WERI-Rb-1 (cell line): ENCODE data around the gene TJP3.

Experiments
- DNase-seq: peaks from one replicate; pipeline ENCODE4 v3.0.0-alpha.2; 2020
- H3K27ac ChIP-seq: fragments of 250-450 bp; sonication (Bioruptor Pico); 2 replicates; pipeline ENCODE4 v1.5.1; 2020; ENCODE audit warnings: mild to moderate bottlenecking, moderate library complexity
- H3K27me3 ChIP-seq: fragments of 250-450 bp; sonication (Bioruptor Pico); 2 replicates; pipeline ENCODE4 v1.5.1; 2021; ENCODE audit warnings: mild to moderate bottlenecking, low read depth, moderate library complexity; ENCODE audit not compliant: insufficient read depth, severe bottlenecking
- H3K36me3 ChIP-seq: fragments of 250-450 bp; sonication (Bioruptor Pico); 2 replicates; pipeline ENCODE4 v1.5.1; 2020; ENCODE audit warnings: mild to moderate bottlenecking, moderate library complexity
- H3K4me3 ChIP-seq: 2 replicates; pipeline ENCODE4 v1.5.1; 2011; ENCODE audit warnings: low read depth, mild to moderate bottlenecking, control low read depth, low read length
- H3K9me3 ChIP-seq: fragments of 250-450 bp; sonication (Bioruptor Pico); 2 replicates; pipeline ENCODE4 v1.5.1; 2021; ENCODE audit warnings: mild to moderate bottlenecking, moderate library complexity; ENCODE audit not compliant: severe bottlenecking
- TF ChIP-seq, protein P1 (sequence below): IDR thresholded peaks from 2 replicates; pipeline ENCODE4 v1.5.1; 2011; ENCODE audit warnings: low read depth, mild to moderate bottlenecking, control low read depth, inconsistent platforms, low read length

The TJP3 gene

DNA sequence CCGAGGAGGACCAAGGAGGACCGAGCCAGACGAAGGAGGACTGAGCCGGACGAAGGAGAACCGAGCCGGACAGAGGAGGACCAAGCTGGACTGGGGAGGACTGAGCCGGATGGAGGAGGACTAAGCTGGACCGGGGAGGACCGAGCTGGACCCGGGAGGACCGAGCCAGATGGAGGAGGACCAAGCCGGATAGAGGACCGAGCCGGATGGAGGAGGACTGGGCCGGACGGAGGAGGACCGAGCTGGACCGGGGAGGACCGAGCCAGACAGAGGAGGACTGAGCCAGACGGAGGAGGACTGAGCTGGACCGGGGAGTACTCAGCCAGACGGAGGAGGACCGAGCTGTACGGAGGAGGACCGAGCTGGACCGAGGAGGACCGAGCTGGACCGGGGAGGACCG is 11.1 kb upstream of the TJP3 start:
- TF ChIP-seq, protein P1, sequence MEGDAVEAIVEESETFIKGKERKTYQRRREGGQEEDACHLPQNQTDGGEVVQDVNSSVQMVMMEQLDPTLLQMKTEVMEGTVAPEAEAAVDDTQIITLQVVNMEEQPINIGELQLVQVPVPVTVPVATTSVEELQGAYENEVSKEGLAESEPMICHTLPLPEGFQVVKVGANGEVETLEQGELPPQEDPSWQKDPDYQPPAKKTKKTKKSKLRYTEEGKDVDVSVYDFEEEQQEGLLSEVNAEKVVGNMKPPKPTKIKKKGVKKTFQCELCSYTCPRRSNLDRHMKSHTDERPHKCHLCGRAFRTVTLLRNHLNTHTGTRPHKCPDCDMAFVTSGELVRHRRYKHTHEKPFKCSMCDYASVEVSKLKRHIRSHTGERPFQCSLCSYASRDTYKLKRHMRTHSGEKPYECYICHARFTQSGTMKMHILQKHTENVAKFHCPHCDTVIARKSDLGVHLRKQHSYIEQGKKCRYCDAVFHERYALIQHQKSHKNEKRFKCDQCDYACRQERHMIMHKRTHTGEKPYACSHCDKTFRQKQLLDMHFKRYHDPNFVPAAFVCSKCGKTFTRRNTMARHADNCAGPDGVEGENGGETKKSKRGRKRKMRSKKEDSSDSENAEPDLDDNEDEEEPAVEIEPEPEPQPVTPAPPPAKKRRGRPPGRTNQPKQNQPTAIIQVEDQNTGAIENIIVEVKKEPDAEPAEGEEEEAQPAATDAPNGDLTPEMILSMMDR = no peak
- Histone ChIP-seq H3K27ac (no peak overlapping the region), H3K27me3 (no peaks in the 10 kb centered on the region), H3K4me3 (no peak overlapping the region), H3K9me3 (no peaks in the 10 kb centered on the region), H3K36me3 (peaks cover 41% of the 10 kb centered on the region)
- DNase-seq = no peak

DNA sequence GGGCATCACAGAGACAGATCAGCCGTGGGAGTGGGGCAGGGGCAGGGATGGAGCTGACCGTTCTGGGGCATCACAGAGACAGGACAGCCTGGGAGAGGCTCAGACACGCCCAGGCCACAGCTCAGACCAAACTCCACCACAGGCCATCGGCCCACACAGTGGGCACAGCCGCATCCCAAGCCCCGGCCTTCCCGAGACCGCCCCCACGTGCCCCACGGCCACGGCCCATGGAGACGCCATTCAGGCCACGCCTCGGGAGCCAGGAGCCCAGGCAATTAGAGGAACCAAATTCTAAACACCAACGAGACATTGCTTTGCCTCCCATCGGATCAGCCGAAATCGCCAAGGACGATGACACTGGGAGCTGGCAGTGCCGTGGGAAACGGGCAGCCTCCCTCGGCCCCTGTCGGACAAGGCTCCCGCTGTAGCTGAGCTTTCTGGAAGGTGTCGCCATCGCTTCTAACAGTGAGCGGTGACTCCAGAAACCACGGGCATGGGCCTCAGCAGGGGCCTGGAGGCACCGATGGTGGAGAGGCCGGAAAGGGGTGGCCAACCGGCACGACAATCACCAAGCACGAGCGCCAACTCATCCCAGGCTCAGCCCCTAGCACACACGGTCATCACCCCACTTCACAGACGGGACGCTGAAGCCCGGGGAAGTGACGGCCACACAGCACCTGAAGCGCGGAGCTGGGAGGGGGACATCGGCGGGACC is 10.4 kb upstream of the TJP3 start:
- Histone ChIP-seq H3K36me3 (peaks cover 37% of the 10 kb centered on the region), H3K4me3 (no peak overlapping the region), H3K9me3 (no peaks in the 10 kb centered on the region), H3K27ac (peak overlapping the region; percentile 58), H3K27me3 (no peaks in the 10 kb centered on the region)
- TF ChIP-seq, protein P1 = no peak
- DNase-seq = no peak

GRCh38 chr19:3698386-3698950 is 9.7 kb upstream of the TJP3 start:
- peaks cover 34% of the 10 kb centered on the region for H3K36me3 ChIP-seq
- DNase-seq = no peak
- no peaks in the 10 kb centered on the region for H3K9me3 ChIP-seq
- TF ChIP-seq, protein P1 = no peak
- peak overlapping the region; percentile 58 for H3K27ac ChIP-seq
- H3K27me3 ChIP-seq = no peaks in the 10 kb centered on the region
- H3K4me3 ChIP-seq = no peak overlapping the region

GRCh38 chr19:3698974-3699740 is 9.0 kb upstream of the TJP3 start:
- TF ChIP-seq, protein P1 = no peak
- peak overlapping the region; percentile 85 for H3K27ac ChIP-seq
- no peaks in the 10 kb centered on the region for H3K27me3 ChIP-seq
- peak; percentile 69 for DNase-seq
- peaks cover 33% of the 10 kb centered on the region for H3K36me3 ChIP-seq
- H3K9me3 ChIP-seq = no peaks in the 10 kb centered on the region
- peak overlapping the region; percentile 63 for H3K4me3 ChIP-seq

GRCh38 chr19:3699741-3700241 is 8.4 kb upstream of the TJP3 start:
- TF ChIP-seq, protein P1 = no peak
- Histone ChIP-seq H3K27ac (peak overlapping the region; percentile 85), H3K4me3 (peak overlapping the region; percentile 63)

More at GRCh38 chr19:3699741-3700241, 8.4 kb upstream of the TJP3 start:
- Histone ChIP-seq H3K36me3 (peaks cover 27% of the 10 kb centered on the region), H3K27me3 (no peaks in the 10 kb centered on the region), H3K9me3 (no peaks in the 10 kb centered on the region)
- no peak for DNase-seq
